NCI-H1092 treated with DMSO at 0.1 percent for 48 hours (cell line): ENCODE results near the gene PRR33.

ENCODE experiments used
- DNase-seq: peaks from one replicate; lab custom pipeline; 2025; lab: John Stamatoyannopoulos, UW

The PRR33 gene

GRCh38 chr11:1862588-1863351 is 28.9 kb downstream of the PRR33 start:
- no peak for DNase-seq

- DNase-seq = no peak
These were observed 30.0 kb downstream of the PRR33 start for GRCh38 chr11:1861435-1862411.

GRCh38 chr11:1860108-1860507 is 31.6 kb downstream of the PRR33 start:
- DNase-seq = no peak

GRCh38 chr11:1859004-1859403 is 32.7 kb downstream of the PRR33 start:
- no peak for DNase-seq

GRCh38 chr11:1858576-1858975 is 33.1 kb downstream of the PRR33 start:
- no peak for DNase-seq

GRCh38 chr11:1858154-1858553 is 33.5 kb downstream of the PRR33 start:
- no peak for DNase-seq

- no peak for DNase-seq
These were observed 34.6 kb downstream of the PRR33 start for GRCh38 chr11:1857064-1857463.

GRCh38 chr11:1856306-1857005 is 35.2 kb downstream of the PRR33 start:
- no peak for DNase-seq

- DNase-seq = no peak
These were observed 35.8 kb downstream of the PRR33 start for GRCh38 chr11:1855886-1856265.

- DNase-seq = no peak
These were observed 36.5 kb downstream of the PRR33 start for GRCh38 chr11:1854949-1855885.

- no peak for DNase-seq
These were observed 37.4 kb downstream of the PRR33 start for GRCh38 chr11:1854132-1854948.

GRCh38 chr11:1853376-1854131 is 38.1 kb downstream of the PRR33 start:
- DNase-seq = no peak

- no peak for DNase-seq
These were observed 38.8 kb downstream of the PRR33 start, which contains the start of gene LSP1 for GRCh38 chr11:1852877-1853276. TSS of gene LSP1 (plus strand) at chr11:1853084. CDS start at chr11:1853145, 61 bp downstream.

- no peak for DNase-seq
These were observed 39.3 kb downstream of the PRR33 start for GRCh38 chr11:1852271-1852876.

GRCh38 chr11:1851468-1852180 is 40.1 kb downstream of the PRR33 start:
- no peak for DNase-seq

- no peak for DNase-seq
These were observed 42.9 kb downstream of the PRR33 start for GRCh38 chr11:1848640-1849430.

GRCh38 chr11:1847926-1848639 is 43.6 kb downstream of the PRR33 start:
- no peak for DNase-seq
